Measurements from ENCODE around the gene FASTKD2. TPM values are rescaled to one million over a fixed set of nuclear protein-coding genes. Genes with fewer than 3 reads are reported as not detected.

Gene FASTKD2
- total RNA-seq, 1 donor from 2014 or later = 23.3 TPM

DNA sequence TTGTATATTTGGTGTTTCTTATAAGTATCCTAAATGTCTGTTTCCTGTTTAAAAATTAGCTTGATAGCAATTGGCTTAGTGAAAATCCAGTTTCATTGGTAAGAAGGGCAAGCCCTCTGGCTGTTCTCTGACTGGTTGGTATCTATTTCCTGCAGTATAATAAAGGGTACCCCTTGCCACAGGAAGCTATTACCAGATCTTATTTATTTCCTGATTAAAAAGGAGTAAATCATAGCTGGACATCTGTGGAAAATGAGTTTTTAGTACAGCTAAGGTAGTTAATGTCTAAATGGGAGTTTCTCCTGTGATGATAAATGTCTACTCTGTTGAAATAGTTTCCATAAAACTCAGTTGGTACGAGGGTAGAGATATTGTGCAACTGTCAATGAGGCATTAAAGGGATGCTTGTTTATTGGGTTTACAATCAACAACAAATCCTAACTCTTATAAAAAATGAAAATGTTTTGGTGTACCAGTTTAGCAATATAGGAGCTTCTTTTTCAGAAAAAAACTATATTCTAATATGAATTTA is 58.7 kb downstream of the FASTKD2 start:
- no peak for TF ChIP-seq POLR2A (IDR thresholded peaks at IDR 0.05)
- TF ChIP-seq POLR2AphosphoS5 (IDR thresholded peaks at IDR 0.05; ENCODE audit: insufficient read depth in 1 of 2, low read depth in 1 of 2) = no peak
- TF ChIP-seq, protein P1, sequence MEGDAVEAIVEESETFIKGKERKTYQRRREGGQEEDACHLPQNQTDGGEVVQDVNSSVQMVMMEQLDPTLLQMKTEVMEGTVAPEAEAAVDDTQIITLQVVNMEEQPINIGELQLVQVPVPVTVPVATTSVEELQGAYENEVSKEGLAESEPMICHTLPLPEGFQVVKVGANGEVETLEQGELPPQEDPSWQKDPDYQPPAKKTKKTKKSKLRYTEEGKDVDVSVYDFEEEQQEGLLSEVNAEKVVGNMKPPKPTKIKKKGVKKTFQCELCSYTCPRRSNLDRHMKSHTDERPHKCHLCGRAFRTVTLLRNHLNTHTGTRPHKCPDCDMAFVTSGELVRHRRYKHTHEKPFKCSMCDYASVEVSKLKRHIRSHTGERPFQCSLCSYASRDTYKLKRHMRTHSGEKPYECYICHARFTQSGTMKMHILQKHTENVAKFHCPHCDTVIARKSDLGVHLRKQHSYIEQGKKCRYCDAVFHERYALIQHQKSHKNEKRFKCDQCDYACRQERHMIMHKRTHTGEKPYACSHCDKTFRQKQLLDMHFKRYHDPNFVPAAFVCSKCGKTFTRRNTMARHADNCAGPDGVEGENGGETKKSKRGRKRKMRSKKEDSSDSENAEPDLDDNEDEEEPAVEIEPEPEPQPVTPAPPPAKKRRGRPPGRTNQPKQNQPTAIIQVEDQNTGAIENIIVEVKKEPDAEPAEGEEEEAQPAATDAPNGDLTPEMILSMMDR (IDR thresholded peaks at IDR 0.05) = no peak
- no peak for DNase-seq (ENCODE audit: extremely low spot score in 2 of 2)
- H3K4me3 ChIP-seq = no peak overlapping the region
- no peaks in the 10 kb centered on the region for H3K36me3 ChIP-seq
- H3K9me3 ChIP-seq = no peaks in the 10 kb centered on the region
- intact Hi-C loops (cut with DNase I) = no loop called here
- H3K4me1 ChIP-seq = peaks cover 18% of the 10 kb centered on the region
- no peak overlapping the region for H3K27ac ChIP-seq
- no peaks in the 10 kb centered on the region for H3K27me3 ChIP-seq

DNA sequence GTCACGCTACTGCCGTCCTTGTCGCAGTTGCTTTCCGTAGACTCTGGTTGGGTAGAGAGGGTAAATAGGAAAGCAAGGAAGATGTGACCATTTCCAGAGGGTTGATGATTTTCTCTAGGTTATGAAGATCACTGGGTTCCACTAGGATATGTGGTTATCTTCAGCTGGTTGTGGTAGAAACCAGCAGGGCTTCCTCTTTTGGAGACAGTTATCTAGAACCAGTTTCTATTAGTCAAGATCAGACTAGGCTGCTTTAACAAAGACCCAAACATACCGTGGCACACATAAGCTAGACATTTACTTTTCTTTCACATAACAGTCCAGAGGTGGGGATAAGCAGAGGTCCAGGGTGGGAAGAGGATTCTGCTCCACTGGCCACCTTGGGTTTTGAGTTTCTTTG is 59.6 kb downstream of the FASTKD2 start:
- H3K4me1 ChIP-seq = peaks cover 18% of the 10 kb centered on the region
- no peak overlapping the region for H3K27ac ChIP-seq
- no peaks in the 10 kb centered on the region for H3K36me3 ChIP-seq
- H3K4me3 ChIP-seq = no peak overlapping the region
- TF ChIP-seq, protein P1 (IDR thresholded peaks at IDR 0.05) = no peak
- TF ChIP-seq POLR2AphosphoS5 (IDR thresholded peaks at IDR 0.05; ENCODE audit: insufficient read depth in 1 of 2, low read depth in 1 of 2) (no peak), POLR2A (IDR thresholded peaks at IDR 0.05) (no peak)
- intact Hi-C loops (cut with DNase I) = no loop called here
- no peaks in the 10 kb centered on the region for H3K9me3 ChIP-seq
- no peaks in the 10 kb centered on the region for H3K27me3 ChIP-seq
- DNase-seq (ENCODE audit: extremely low spot score in 2 of 2) = no peak

DNA sequence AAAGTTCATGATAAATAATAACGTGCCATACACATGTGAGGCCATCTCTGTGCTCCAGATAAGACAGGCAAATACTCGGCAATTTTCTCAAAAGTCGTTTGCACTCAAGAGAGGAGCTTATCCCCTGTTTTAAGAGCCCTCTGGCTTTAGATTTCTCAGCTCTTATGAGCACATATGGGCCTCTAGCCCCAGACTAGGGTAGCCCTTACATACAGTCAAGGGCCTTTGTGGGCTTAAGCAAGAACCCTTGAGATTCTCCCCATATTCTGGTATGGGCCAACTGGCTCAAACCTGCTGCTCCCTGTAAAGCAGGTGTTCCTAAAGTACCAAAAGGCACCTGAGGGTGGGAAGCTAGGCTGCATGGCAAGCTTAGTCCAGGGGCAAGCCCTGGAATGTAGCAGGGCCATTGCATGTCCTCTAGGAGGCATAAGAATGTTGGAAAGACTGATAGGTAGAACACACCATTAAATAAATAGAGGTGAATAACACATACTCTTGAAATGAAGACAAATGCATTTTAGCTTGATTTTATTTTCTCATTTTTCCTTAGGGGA is 66.1 kb downstream of the FASTKD2 start:
- no peak overlapping the region for H3K27ac ChIP-seq
- DNase-seq (ENCODE audit: extremely low spot score in 2 of 2) = no peak
- H3K9me3 ChIP-seq = peaks cover 4% of the 10 kb centered on the region
- no peaks in the 10 kb centered on the region for H3K4me1 ChIP-seq
- no peaks in the 10 kb centered on the region for H3K36me3 ChIP-seq
- H3K4me3 ChIP-seq = no peak overlapping the region
- intact Hi-C loops (cut with DNase I) = no loop called here
- H3K27me3 ChIP-seq = no peaks in the 10 kb centered on the region
- TF ChIP-seq POLR2A (IDR thresholded peaks at IDR 0.05) (no peak), POLR2AphosphoS5 (IDR thresholded peaks at IDR 0.05; ENCODE audit: insufficient read depth in 1 of 2, low read depth in 1 of 2) (no peak)
- TF ChIP-seq, protein P1 (IDR thresholded peaks at IDR 0.05) = no peak

DNA sequence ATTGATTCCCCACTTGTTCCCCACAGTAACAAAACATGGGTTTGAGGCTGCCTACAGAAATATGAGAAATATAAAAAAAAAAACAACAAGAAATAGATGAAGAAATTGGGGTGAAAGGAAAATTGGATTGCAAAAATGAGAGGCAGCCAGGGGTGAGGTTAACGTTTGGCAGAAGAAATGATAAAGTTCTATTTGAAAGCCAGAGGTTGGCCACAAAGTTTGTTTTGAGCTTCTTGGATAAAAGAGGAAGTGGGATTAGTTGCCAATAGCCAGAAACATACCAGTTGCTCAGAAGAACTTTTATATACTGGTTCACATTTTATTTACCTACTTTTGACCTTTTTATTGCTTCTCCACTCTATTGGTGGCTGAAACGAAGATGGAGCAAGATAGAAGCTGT is 67.5 kb downstream of the FASTKD2 start:
- intact Hi-C loops (cut with DNase I) = no loop called here
- H3K27ac ChIP-seq = no peak overlapping the region

DNA sequence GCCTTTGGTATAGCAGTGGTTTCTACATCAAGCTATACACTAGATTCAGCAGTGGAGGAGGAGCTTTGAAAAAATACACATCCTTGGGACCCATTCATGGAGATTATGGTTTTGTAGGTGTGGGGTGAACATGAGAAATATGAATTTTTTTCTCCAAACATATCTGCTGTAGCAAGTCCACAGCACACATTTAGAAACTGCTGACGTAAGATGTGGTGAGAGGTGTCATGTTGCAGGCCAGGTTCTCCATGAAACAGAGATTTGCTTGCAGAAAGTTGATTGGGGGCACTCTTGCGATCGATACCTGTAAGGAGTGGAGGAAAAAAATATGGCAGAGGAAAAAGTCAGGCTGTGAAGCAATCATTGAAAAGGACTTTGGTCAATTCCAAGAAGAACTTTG is 67.9 kb downstream of the FASTKD2 start:
- DNase-seq (ENCODE audit: extremely low spot score in 2 of 2) = no peak
- H3K27ac ChIP-seq = no peak overlapping the region

More for the DNA sequence above, 67.5 kb downstream of the FASTKD2 start:
- peaks cover 4% of the 10 kb centered on the region for H3K9me3 ChIP-seq
- DNase-seq (ENCODE audit: extremely low spot score in 2 of 2) = no peak
- H3K27me3 ChIP-seq = no peaks in the 10 kb centered on the region
- H3K36me3 ChIP-seq = no peaks in the 10 kb centered on the region
- H3K4me1 ChIP-seq = no peaks in the 10 kb centered on the region
- TF ChIP-seq POLR2A (IDR thresholded peaks at IDR 0.05) (no peak), POLR2AphosphoS5 (IDR thresholded peaks at IDR 0.05; ENCODE audit: insufficient read depth in 1 of 2, low read depth in 1 of 2) (no peak)
- TF ChIP-seq, protein P1 (IDR thresholded peaks at IDR 0.05) = no peak
- H3K4me3 ChIP-seq = no peak overlapping the region

More for the DNA sequence above, 67.9 kb downstream of the FASTKD2 start:
- peaks cover 4% of the 10 kb centered on the region for H3K9me3 ChIP-seq
- no peaks in the 10 kb centered on the region for H3K4me1 ChIP-seq
- H3K27me3 ChIP-seq = no peaks in the 10 kb centered on the region
- intact Hi-C loops (cut with DNase I) = no loop called here
- H3K36me3 ChIP-seq = no peaks in the 10 kb centered on the region
- TF ChIP-seq POLR2A (IDR thresholded peaks at IDR 0.05) (no peak), POLR2AphosphoS5 (IDR thresholded peaks at IDR 0.05; ENCODE audit: insufficient read depth in 1 of 2, low read depth in 1 of 2) (no peak)
- TF ChIP-seq, protein P1 (IDR thresholded peaks at IDR 0.05) = no peak
- no peak overlapping the region for H3K4me3 ChIP-seq
